Parathyroid adenoma (tissue), 2 donors: Measurements from ENCODE around the gene ARHGEF19.

Experiments used
- H2AFZ ChIP-seq: fragments of 300-600 bp; sonication (generic); one replicate; pipeline ENCODE4 v1.7.0; 2017; ENCODE audit warnings: antibody characterized with exemption, mild to moderate bottlenecking
- H3K27ac ChIP-seq: fragments of 300-600 bp; sonication (generic); one replicate; pipeline ENCODE4 v1.7.0; 2017
- H3K27me3 ChIP-seq: fragments of 300-600 bp; sonication (generic); one replicate; pipeline ENCODE4 v1.7.0; 2017; ENCODE audit warnings: low read length; ENCODE audit not compliant: control insufficient read depth, insufficient read depth
- H3K36me3 ChIP-seq: fragments of 300-600 bp; sonication (generic); one replicate; pipeline ENCODE4 v1.7.0; 2017; ENCODE audit warnings: low read length; ENCODE audit not compliant: control insufficient read depth, insufficient read depth
- H3K4me1 ChIP-seq: fragments of 300-600 bp; sonication (generic); one replicate; pipeline ENCODE4 v1.7.0; 2017; ENCODE audit warnings: control low read depth
- H3K4me2 ChIP-seq: fragments of 300-600 bp; sonication (generic); one replicate; pipeline ENCODE4 v1.7.0; 2017; ENCODE audit warnings: low read length
- H3K4me3 ChIP-seq: fragments of 300-600 bp; sonication (generic); one replicate; pipeline ENCODE4 v1.7.0; 2017; ENCODE audit warnings: low read depth, low read length
- H3K79me2 ChIP-seq: fragments of 300-600 bp; sonication (generic); one replicate; pipeline ENCODE4 v1.7.0; 2017; ENCODE audit warnings: control low read depth
- H3K9ac ChIP-seq: fragments of 300-600 bp; sonication (generic); one replicate; pipeline ENCODE4 v1.7.0; 2017; ENCODE audit warnings: mild to moderate bottlenecking
- H3K9me3 ChIP-seq: fragments of 300-600 bp; sonication (generic); one replicate; pipeline ENCODE4 v1.7.0; 2017; ENCODE audit warnings: low read length; ENCODE audit not compliant: control insufficient read depth
- TF ChIP-seq, protein P1 (sequence below): fragments of 300-600 bp; sonication (generic); IDR thresholded peaks from one replicate; pipeline ENCODE4 v1.7.0; 2017; ENCODE audit warnings: antibody characterized with exemption, mild to moderate bottlenecking
- donor health status: primary hyperparathyroidism.

ARHGEF19 gene

DNA sequence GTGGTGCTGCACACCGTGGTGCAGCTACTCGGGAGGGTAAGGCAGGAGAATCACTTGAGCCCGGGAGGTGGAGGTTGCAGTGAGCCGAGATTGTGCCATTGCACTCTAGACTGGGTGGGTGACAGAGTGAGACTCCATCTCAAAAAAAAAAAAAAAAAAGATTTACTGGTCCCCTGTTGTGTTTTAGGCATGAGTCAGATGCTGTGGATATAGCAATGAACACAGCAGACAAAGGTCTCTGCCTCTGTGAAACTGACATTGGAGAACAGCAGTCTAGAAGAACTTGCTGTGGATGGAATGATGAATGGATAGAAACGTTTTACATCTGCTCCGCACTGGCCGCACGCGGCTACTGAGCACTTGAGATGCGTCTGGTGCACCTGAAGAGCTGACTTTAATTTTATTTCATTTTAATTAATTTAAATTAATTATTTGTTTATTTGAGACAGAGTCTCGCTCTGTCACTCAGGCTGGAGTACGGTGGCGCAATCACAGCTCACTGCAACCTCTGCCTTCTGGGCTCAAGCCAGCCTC, 32.1 kb downstream of the ARHGEF19 start:
- Histone ChIP-seq H3K4me3 (no peak overlapping the region), H3K36me3 (no peaks in the 10 kb centered on the region), H3K79me2 (no peaks in the 10 kb centered on the region), H3K4me2 (no peak overlapping the region), H3K27me3 (no peaks in the 10 kb centered on the region), H3K4me1 (peaks cover 10% of the 10 kb centered on the region), H3K9ac (no peak overlapping the region), H3K9me3 (no peaks in the 10 kb centered on the region), H2AFZ (no peak overlapping the region), H3K27ac (no peak overlapping the region)
- TF ChIP-seq, protein P1, sequence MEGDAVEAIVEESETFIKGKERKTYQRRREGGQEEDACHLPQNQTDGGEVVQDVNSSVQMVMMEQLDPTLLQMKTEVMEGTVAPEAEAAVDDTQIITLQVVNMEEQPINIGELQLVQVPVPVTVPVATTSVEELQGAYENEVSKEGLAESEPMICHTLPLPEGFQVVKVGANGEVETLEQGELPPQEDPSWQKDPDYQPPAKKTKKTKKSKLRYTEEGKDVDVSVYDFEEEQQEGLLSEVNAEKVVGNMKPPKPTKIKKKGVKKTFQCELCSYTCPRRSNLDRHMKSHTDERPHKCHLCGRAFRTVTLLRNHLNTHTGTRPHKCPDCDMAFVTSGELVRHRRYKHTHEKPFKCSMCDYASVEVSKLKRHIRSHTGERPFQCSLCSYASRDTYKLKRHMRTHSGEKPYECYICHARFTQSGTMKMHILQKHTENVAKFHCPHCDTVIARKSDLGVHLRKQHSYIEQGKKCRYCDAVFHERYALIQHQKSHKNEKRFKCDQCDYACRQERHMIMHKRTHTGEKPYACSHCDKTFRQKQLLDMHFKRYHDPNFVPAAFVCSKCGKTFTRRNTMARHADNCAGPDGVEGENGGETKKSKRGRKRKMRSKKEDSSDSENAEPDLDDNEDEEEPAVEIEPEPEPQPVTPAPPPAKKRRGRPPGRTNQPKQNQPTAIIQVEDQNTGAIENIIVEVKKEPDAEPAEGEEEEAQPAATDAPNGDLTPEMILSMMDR, result no peak

DNA sequence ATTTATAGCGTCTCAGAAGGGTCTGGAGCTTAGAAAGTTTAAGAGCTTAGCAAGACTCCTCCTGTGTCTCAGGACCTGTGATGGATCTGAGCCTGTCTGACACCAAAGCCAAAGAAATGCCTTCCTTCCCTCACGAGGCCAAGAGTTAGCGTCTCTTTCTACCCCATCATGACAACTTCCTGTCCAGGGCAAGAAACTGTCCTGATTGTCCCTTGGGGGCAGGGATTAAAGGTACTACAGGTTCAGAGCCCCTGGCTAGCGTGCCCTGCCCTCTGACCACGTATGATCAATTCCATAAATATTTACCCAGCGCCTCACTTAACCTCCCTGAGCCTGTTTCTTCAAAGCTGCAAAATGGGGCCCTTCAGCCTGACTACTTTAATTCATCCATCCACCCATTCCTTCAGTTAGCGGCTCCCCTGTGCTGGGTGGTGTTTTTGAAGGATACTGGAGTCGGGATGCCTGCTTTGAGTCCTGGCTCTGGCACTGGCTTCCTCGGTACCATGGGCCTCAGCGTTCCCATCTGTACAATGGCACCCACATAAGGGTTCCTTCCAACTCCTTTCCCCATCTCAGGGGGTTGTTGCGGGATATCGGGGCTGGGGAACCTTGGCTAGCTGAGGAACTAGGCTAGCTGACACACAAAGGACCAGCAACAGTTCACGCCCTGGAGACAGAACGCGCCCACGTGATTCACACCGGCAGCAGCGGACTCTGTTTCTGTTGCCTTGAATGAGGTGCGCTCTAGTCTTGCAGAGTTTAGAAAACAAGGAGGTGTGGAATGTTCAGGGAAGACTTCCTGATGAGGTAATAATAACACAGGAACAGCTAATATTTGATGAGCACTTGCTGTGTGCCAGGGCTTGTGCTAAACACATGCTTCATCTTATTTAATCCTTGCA, 33.6 kb downstream of the ARHGEF19 start:
- no peak overlapping the region for H2AFZ ChIP-seq
- no peak overlapping the region for H3K27ac ChIP-seq
- H3K9me3 ChIP-seq, result no peaks in the 10 kb centered on the region
- H3K4me3 ChIP-seq, result no peak overlapping the region
- H3K4me2 ChIP-seq, result no peak overlapping the region
- H3K79me2 ChIP-seq, result no peaks in the 10 kb centered on the region
- TF ChIP-seq, protein P1, result no peak
- peaks cover 10% of the 10 kb centered on the region for H3K4me1 ChIP-seq
- no peak overlapping the region for H3K9ac ChIP-seq
- no peaks in the 10 kb centered on the region for H3K27me3 ChIP-seq
- H3K36me3 ChIP-seq, result no peaks in the 10 kb centered on the region

DNA sequence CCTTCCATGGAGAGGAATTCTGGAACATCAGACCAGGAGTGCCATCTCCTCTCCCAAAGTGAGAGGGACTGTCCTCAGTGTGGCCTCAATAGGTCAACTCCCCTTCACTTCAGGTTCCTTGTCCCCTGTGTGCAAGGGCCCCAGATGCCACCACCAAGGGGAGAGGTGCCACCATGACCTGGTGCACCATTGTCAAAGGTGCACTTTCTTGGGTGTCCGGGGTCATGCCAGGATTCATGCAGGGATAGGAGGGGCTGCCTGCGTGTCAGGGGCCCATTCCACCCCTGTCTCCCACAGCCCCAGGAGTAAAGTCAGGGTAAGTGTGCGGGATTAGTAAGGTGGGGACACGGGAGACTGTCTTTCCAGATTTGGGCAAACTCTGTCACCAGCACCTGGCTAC, 35.1 kb downstream of the ARHGEF19 start:
- H3K27me3 ChIP-seq, result no peaks in the 10 kb centered on the region
- H3K4me1 ChIP-seq, result peaks cover 13% of the 10 kb centered on the region
- H2AFZ ChIP-seq, result no peak overlapping the region
- H3K36me3 ChIP-seq, result no peaks in the 10 kb centered on the region
- no peak overlapping the region for H3K4me3 ChIP-seq
- no peak overlapping the region for H3K27ac ChIP-seq
- H3K9ac ChIP-seq, result no peak overlapping the region
- TF ChIP-seq, protein P1, result no peak
- H3K4me2 ChIP-seq, result no peak overlapping the region
- H3K9me3 ChIP-seq, result no peaks in the 10 kb centered on the region
- no peaks in the 10 kb centered on the region for H3K79me2 ChIP-seq

- Histone ChIP-seq H3K27me3 (no peaks in the 10 kb centered on the region), H2AFZ (peak overlapping the region; percentile 81), H3K27ac (peak overlapping the region; percentile 66), H3K4me1 (peaks cover 13% of the 10 kb centered on the region), H3K4me2 (peak overlapping the region; percentile 39), H3K79me2 (no peaks in the 10 kb centered on the region), H3K9me3 (no peaks in the 10 kb centered on the region), H3K9ac (no peak overlapping the region), H3K4me3 (no peak overlapping the region), H3K36me3 (no peaks in the 10 kb centered on the region)
- TF ChIP-seq, protein P1, result no peak
Observed at GRCh38 chr1:16176653-16177052, 35.8 kb downstream of the ARHGEF19 start.
